Panc1 (cell line): ENCODE data around the gene WDR4. TPM values are rescaled to one million over a fixed set of nuclear protein-coding genes. Genes with fewer than 3 reads are reported as not detected.
"Not testable (repeated sequence)": the region's sequence is repeated elsewhere in the genome, so short reads cannot be mapped to it uniquely, and the experiment has no call there.

Experiments
- ATAC-seq: fragments of 200-7000 bp; cut with Tn5 transposase; 2 replicates; pipeline ENCODE4 v1.9.1; 2020; ENCODE audit warnings: mild to moderate bottlenecking, moderate library complexity
- BruUV-seq: library from RNA; stranded (reverse); fragments of 400-500 nt; replicated peaks from 2 replicates; lab custom pipeline; 2021; lab: Mats Ljungman, UMichigan
- CTCF ChIA-PET: fragments of 300-600 bp; sonication (Branson Sonifier 250); formaldehyde crosslinking; loops from one replicate; lab custom pipeline; 2022; ENCODE audit warnings: antibody characterized with exemption; lab: Charles Lee
- POLR2A ChIA-PET: fragments of 300-600 bp; sonication (Branson Sonifier 250); formaldehyde crosslinking; loops from one replicate; lab custom pipeline; 2022; ENCODE audit warnings: antibody characterized with exemption; lab: Charles Lee
- DNase-seq: peaks from one replicate; pipeline ENCODE4 v3.0.0-alpha.2; 2010; ENCODE audit warnings: low read depth, low spot score
- H3K27ac ChIP-seq: 2 replicates; pipeline ENCODE4 v1.5.1; 2011; ENCODE audit warnings: mild to moderate bottlenecking, low read length, inconsistent platforms
- H3K27me3 ChIP-seq: fragments of 200-500 bp; sonication (Bioruptor generic); 2 replicates; pipeline ENCODE4 v1.6.0; 2014; ENCODE audit warnings: low read length, inconsistent platforms; ENCODE audit not compliant: control insufficient read depth, insufficient read depth
- H3K36me3 ChIP-seq: fragments of 200-500 bp; sonication (Bioruptor generic); 2 replicates; pipeline ENCODE4 v1.5.1; 2014; ENCODE audit warnings: inconsistent platforms, mild to moderate bottlenecking, low read length, moderate library complexity; ENCODE audit not compliant: control insufficient read depth, insufficient read depth
- H3K4me1 ChIP-seq: 2 replicates; pipeline ENCODE4 v1.5.1; 2011; ENCODE audit warnings: inconsistent platforms, mild to moderate bottlenecking, low read length, moderate library complexity; ENCODE audit not compliant: control insufficient read depth, insufficient read depth
- H3K4me3 ChIP-seq, 2 experiments: 2 replicates each; pipeline ENCODE4 v1.5.1; 2011 to 2012; ENCODE audit warnings: low read depth in 2 of 2, low read length in 2 of 2, mild to moderate bottlenecking in 2 of 2, inconsistent platforms in 1 of 2, moderate library complexity in 1 of 2
- H3K9me3 ChIP-seq: fragments of 200-500 bp; sonication (Bioruptor generic); 2 replicates; pipeline ENCODE4 v1.5.1; 2014; ENCODE audit warnings: low read depth, mild to moderate bottlenecking, inconsistent platforms, low read length, moderate library complexity; ENCODE audit not compliant: control insufficient read depth, insufficient read depth
- CTCF ChIP-seq: fragments of 450-650 bp; IDR thresholded peaks from 2 replicates; pipeline ENCODE4 v1.5.1; 2017; ENCODE audit warnings: mild to moderate bottlenecking
- POLR2AphosphoS5 ChIP-seq: IDR thresholded peaks from 2 replicates; pipeline ENCODE4 v1.6.1; 2012; ENCODE audit warnings: mild to moderate bottlenecking, low read depth, low read length, moderate library complexity
- REST ChIP-seq, 2 experiments: IDR thresholded peaks; 2 replicates each; pipeline ENCODE4 v1.6.1; 2011 to 2012; ENCODE audit warnings: low read depth in 2 of 2, control low read depth in 1 of 2, low read length in 1 of 2, mild to moderate bottlenecking in 1 of 2, moderate library complexity in 1 of 2; ENCODE audit not compliant: insufficient read depth in 1 of 2
- SIN3A ChIP-seq: IDR thresholded peaks from 2 replicates; pipeline ENCODE4 v1.6.1; 2012; ENCODE audit warnings: low read depth, mild to moderate bottlenecking, low read length, moderate library complexity, borderline replicate concordance; ENCODE audit not compliant: insufficient read depth
- TCF7L2 ChIP-seq: IDR thresholded peaks from 2 replicates; pipeline ENCODE4 v1.6.1; 2011; ENCODE audit warnings: mild to moderate bottlenecking, low read depth, low read length, inconsistent platforms
- in situ Hi-C: cut with HindIII; loops from 2 replicates; pipeline ENCODE4 v1.10.0; 2016; ENCODE audit warnings: low sequenced_read_pairs, low pct_unique_long_range_greater_than_20kb
- intact Hi-C: fragments of 100-400 bp; cut with micrococcal nuclease; formaldehyde crosslinking; loops from one replicate; pipeline ENCODE4 v1.10.0; 2022; ENCODE audit not compliant: unreplicated experiment
- total RNA-seq: library from RNA; stranded (reverse); gene quantifications from one replicate; pipeline ENCODE4 v1.2.1, GENCODE V29; 2021; ENCODE audit not compliant: unreplicated experiment

The WDR4 gene
- total RNA-seq, 1 experiment from 2014 or later = 36.7 TPM

GRCh38 chr21:42921927-42922326 is 42.6 kb upstream of the WDR4 start:
- ATAC-seq = no peak
- ChIA-PET CTCF (no interaction called here), POLR2A (no interaction called here)
- Histone ChIP-seq H3K4me1 (peaks cover 3% of the 10 kb centered on the region; the same call in 1 of the 2 replicates), H3K4me3 (no peak overlapping the region), H3K27me3 (no peaks in the 10 kb centered on the region), H3K36me3 (no peaks in the 10 kb centered on the region), H3K27ac (no peak overlapping the region), H3K9me3 (no peaks in the 10 kb centered on the region)
- TF ChIP-seq POLR2AphosphoS5 (no peak), REST (IDR thresholded peaks at IDR 0.05; ENCODE audit: insufficient read depth in 1 of 2, low read depth in 2 of 2, low read length in 1 of 2) (no peak), SIN3A (no peak), TCF7L2 (no peak), CTCF (no peak)
- intact Hi-C loops (no loop called here), in situ Hi-C loops (no loop called here)
- no TSS peak for BruUV-seq
- DNase-seq = no peak

- CTCF ChIA-PET = no interaction called here
- no peak overlapping the region for H3K27ac ChIP-seq
- DNase-seq (no peak), ATAC-seq (no peak)
- no peak for TF ChIP-seq TCF7L2
- no peaks in the 10 kb centered on the region for H3K4me1 ChIP-seq
- in situ Hi-C loops = no loop called here
- no peak overlapping the region for H3K4me3 ChIP-seq
- POLR2A ChIA-PET = no interaction called here
- BruUV-seq = no TSS peak
- H3K9me3 ChIP-seq = no peaks in the 10 kb centered on the region
- no peaks in the 10 kb centered on the region for H3K27me3 ChIP-seq
- no peaks in the 10 kb centered on the region for H3K36me3 ChIP-seq
- intact Hi-C loops = no loop called here
These were observed 39.0 kb upstream of the WDR4 start for GRCh38 chr21:42918291-42918690.

GRCh38 chr21:42913476-42913875 is 34.1 kb upstream of the WDR4 start:
- POLR2A ChIA-PET = no interaction called here
- Histone ChIP-seq H3K4me1 (no peaks in the 10 kb centered on the region), H3K9me3 (no peaks in the 10 kb centered on the region), H3K4me3 (no peak overlapping the region), H3K27me3 (no peaks in the 10 kb centered on the region), H3K27ac (no peak overlapping the region), H3K36me3 (no peaks in the 10 kb centered on the region)
- no TSS peak for BruUV-seq
- ATAC-seq (no peak), DNase-seq (no peak)
- intact Hi-C loops (no loop called here), in situ Hi-C loops (no loop called here)
- TF ChIP-seq REST (IDR thresholded peaks at IDR 0.05; ENCODE audit: insufficient read depth in 1 of 2, low read depth in 2 of 2, low read length in 1 of 2) = no peak
- no peak for TF ChIP-seq CTCF
- TF ChIP-seq POLR2AphosphoS5 = no peak
- TF ChIP-seq SIN3A = no peak
- CTCF ChIA-PET = no interaction called here

- H3K9me3 ChIP-seq, H3K36me3 ChIP-seq, DNase-seq, ATAC-seq, in situ Hi-C loops, POLR2A ChIA-PET, CTCF ChIA-PET, H3K4me1 ChIP-seq, H3K4me3 ChIP-seq, H3K27ac ChIP-seq, H3K27me3 ChIP-seq, BruUV-seq, intact Hi-C loops: not testable (repeated sequence)
These were observed 32.6 kb upstream of the WDR4 start for GRCh38 chr21:42911920-42912319.
